Sigmoid colon (tissue), 7 donors: Measurements from ENCODE around the gene C13orf46. TPM values are rescaled to one million over a fixed set of nuclear protein-coding genes. Genes with fewer than 3 reads are reported as not detected.

Experiments used
- DNase-seq: peaks from one replicate; pipeline ENCODE4 v3.0.0-alpha.2; 2019
- H3K27ac ChIP-seq, 4 donors: fragments of 200-600 bp; sonication (generic); one replicate each; pipeline ENCODE4 v1.5.1; 2016 to 2019; ENCODE audit warnings: mild to moderate bottlenecking in 1 of 4
- H3K27me3 ChIP-seq, 3 donors: fragments of 200-600 bp; sonication (generic); one replicate each; pipeline ENCODE4 v1.5.1; 2019; ENCODE audit warnings: mild to moderate bottlenecking in 1 of 3
- H3K36me3 ChIP-seq, 4 donors: fragments of 200-600 bp; sonication (generic); one replicate each; pipeline ENCODE4 v1.5.1; 2016 to 2019
- H3K4me1 ChIP-seq, 4 donors: fragments of 200-600 bp; sonication (generic); one replicate each; pipeline ENCODE4 v1.5.1; 2017 to 2019
- H3K4me3 ChIP-seq, 4 donors: fragments of 200-600 bp; sonication (generic); one replicate each; pipeline ENCODE4 v1.5.1; 2017 to 2019; ENCODE audit warnings: mild to moderate bottlenecking in 2 of 4, moderate library complexity in 1 of 4
- H3K9me3 ChIP-seq, 4 donors: fragments of 200-600 bp in 3 of 4; sonication (generic) in 3 of 4; one replicate each; pipeline versions ENCODE4 v1.5.1 to v1.6.1; 2013 to 2019
- CTCF ChIP-seq, 4 experiments: fragments of 450-650 bp in 3 of 4; fragments of 200-600 bp in 1 of 4; IDR thresholded peaks; one replicate each; pipeline ENCODE4 v1.5.1; 2016 to 2019; ENCODE audit warnings: antibody characterized with exemption in 4 of 4, mild to moderate bottlenecking in 3 of 4, moderate library complexity in 2 of 4
- EP300 ChIP-seq, 4 donors: sonication (generic); formaldehyde crosslinking; IDR thresholded peaks; one replicate each; pipeline ENCODE4 v1.6.1; 2017; ENCODE audit warnings: antibody characterized with exemption in 4 of 4
- POLR2A ChIP-seq, 2 donors: fragments of 450-650 bp; IDR thresholded peaks; one replicate each; pipeline ENCODE4 v1.6.1; 2016; ENCODE audit warnings: antibody characterized with exemption in 2 of 2, mild to moderate bottlenecking in 2 of 2, moderate library complexity in 2 of 2
- POLR2AphosphoS5 ChIP-seq, 4 donors: sonication (generic); formaldehyde crosslinking; IDR thresholded peaks; one replicate each; pipeline ENCODE4 v1.6.1; 2017; ENCODE audit warnings: antibody characterized with exemption in 4 of 4
- WGBS, 2 donors: extraction: QIAGEN DNeasy Blood & Tissue Kit; methylation state at CpG; one replicate each; pipeline ENCODE4 v1.1.7; 2013; 5-methylcytosine and 5-hydroxymethylcytosine counted together
- intact Hi-C: fragments of 100-400 bp; cut with DNase I; formaldehyde crosslinking; loops from one replicate; pipeline ENCODE4 v1.15.1; 2023
- polyA plus RNA-seq, 3 donors: library from polyadenylated mRNA; stranded (reverse); fragments of 200-250 nt; gene quantifications; one replicate each; pipeline ENCODE4 v1.2.3, GENCODE V29; 2013
- total RNA-seq, 4 donors: library from RNA; depleted of rRNA; stranded (reverse); fragments of >200 nt; gene quantifications; one replicate each; pipeline ENCODE4 v1.1.0, GENCODE V29; 2016
- donor health status: healthy with polysubstance abuse.
- donor health status: Bipolar disorder and iron deficiency.
- donor health status: healthy.

The C13orf46 gene
- total and polyA plus RNA-seq, 7 donors, result 0.23 to 11.9 (median 0.81) TPM; not detected in 2

DNA sequence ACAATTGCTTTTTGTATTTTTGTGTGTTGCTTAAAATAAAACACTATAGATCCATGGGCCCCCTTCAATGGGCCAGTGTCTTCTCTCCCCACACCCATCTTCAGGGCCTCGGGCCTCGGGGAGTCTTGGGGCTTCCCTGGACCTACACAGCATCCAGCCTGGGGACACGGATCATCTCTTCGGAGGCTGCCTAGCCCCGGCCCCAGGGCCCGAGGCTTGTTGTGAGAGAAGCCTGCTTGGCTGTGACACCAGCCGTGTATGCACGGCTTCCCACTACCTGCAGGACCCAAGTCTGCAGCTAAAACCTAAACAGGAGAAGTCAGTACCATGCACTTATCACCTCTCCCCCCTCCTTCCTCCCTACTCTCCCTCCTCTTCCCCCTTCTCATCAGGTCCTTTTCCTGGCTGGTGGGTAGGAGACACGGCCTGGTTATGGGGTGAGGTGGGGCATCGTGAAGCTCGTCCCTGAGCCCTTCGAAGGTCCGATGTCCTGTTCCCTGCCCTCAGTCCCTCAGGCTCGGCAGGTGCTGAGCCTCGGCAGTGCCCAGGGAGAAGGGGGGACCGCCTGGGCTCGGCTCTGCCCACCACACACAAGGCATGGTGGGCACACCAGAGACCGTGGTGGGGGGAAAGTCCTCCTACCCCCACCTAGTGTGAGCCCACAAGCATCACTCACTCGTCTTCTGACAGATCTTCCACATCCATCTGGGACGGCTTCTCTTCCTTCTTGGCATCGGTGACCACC, 9.5 kb downstream of the C13orf46 start:
- DNase-seq, result peak; percentile 50
- WGBS, 2 donors, result 92 to 94% methylated on average over 21 of the region's 21 CpGs
- Histone ChIP-seq H3K27me3 (no peaks in the 10 kb centered on the region), H3K4me3 (no peak overlapping the region), H3K9me3 (no peaks in the 10 kb centered on the region), H3K27ac (no peak overlapping the region), H3K4me1 (no peaks in the 10 kb centered on the region), H3K36me3 (no peaks in the 10 kb centered on the region)
- intact Hi-C loops, result no loop called here
- no peak for TF ChIP-seq CTCF (IDR thresholded peaks at IDR 0.05)
- no peak for TF ChIP-seq POLR2AphosphoS5 (IDR thresholded peaks at IDR 0.05)
- TF ChIP-seq EP300 (IDR thresholded peaks at IDR 0.05), result no peak
- TF ChIP-seq POLR2A (IDR thresholded peaks at IDR 0.05), result no peak

GRCh38 chr13:113963376-113963775, 10.5 kb downstream of the C13orf46 start:
- H3K27me3 ChIP-seq, result no peaks in the 10 kb centered on the region
- no peak overlapping the region for H3K4me3 ChIP-seq
- TF ChIP-seq CTCF (IDR thresholded peaks at IDR 0.05) (no peak), POLR2A (IDR thresholded peaks at IDR 0.05) (no peak), POLR2AphosphoS5 (IDR thresholded peaks at IDR 0.05) (no peak), EP300 (IDR thresholded peaks at IDR 0.05) (no peak)
- WGBS, 2 donors, result 77 to 93% methylated on average over 16 of the region's 16 CpGs
- H3K36me3 ChIP-seq, result no peaks in the 10 kb centered on the region
- peak; percentile 30 for DNase-seq
- intact Hi-C loops, result no loop called here
- no peak overlapping the region for H3K27ac ChIP-seq
- H3K4me1 ChIP-seq, result no peaks in the 10 kb centered on the region
- no peaks in the 10 kb centered on the region for H3K9me3 ChIP-seq

GRCh38 chr13:113962975-113963374, 10.9 kb downstream of the C13orf46 start:
- Histone ChIP-seq H3K27ac (no peak overlapping the region), H3K4me1 (no peaks in the 10 kb centered on the region), H3K4me3 (no peak overlapping the region), H3K27me3 (no peaks in the 10 kb centered on the region), H3K9me3 (no peaks in the 10 kb centered on the region), H3K36me3 (no peaks in the 10 kb centered on the region)
- DNase-seq, result peak; percentile 58
- intact Hi-C loops, result no loop called here
- TF ChIP-seq CTCF (IDR thresholded peaks at IDR 0.05) (no peak), EP300 (IDR thresholded peaks at IDR 0.05) (no peak), POLR2A (IDR thresholded peaks at IDR 0.05) (no peak), POLR2AphosphoS5 (IDR thresholded peaks at IDR 0.05) (no peak)
- WGBS, 2 donors, result 84 to 85% methylated on average over 17 of the region's 17 CpGs

GRCh38 chr13:113962386-113962785, 11.5 kb downstream of the C13orf46 start:
- Histone ChIP-seq H3K27ac (no peak overlapping the region), H3K9me3 (no peaks in the 10 kb centered on the region), H3K4me3 (no peak overlapping the region), H3K4me1 (no peaks in the 10 kb centered on the region), H3K36me3 (no peaks in the 10 kb centered on the region), H3K27me3 (no peaks in the 10 kb centered on the region)
- DNase-seq, result peak; percentile 20
- TF ChIP-seq EP300 (IDR thresholded peaks at IDR 0.05), result no peak
- TF ChIP-seq POLR2AphosphoS5 (IDR thresholded peaks at IDR 0.05), result no peak
- no peak for TF ChIP-seq POLR2A (IDR thresholded peaks at IDR 0.05)
- TF ChIP-seq CTCF (IDR thresholded peaks at IDR 0.05), result no peak
- WGBS, 2 donors, result 89 to 91% methylated on average over 11 of the region's 11 CpGs
- intact Hi-C loops, result no loop called here
